ENCODE measurements around the gene LIN54. TPM values are rescaled to one million over a fixed set of nuclear protein-coding genes. Genes with fewer than 3 reads are reported as not detected.

The LIN54 gene
- total and polyA plus RNA-seq, 2 of the 13 experiments (the other 11 are each of a cell fraction or from before 2014, with no cell fraction given): 25.2 to 32.9 TPM

- H3K27ac ChIP-seq (ENCODE audit: extremely low read length, insufficient read depth, low read length): no peak overlapping the region
- H3K9ac ChIP-seq (ENCODE audit: insufficient read depth, low read depth, low read length): no peak overlapping the region
- no peak for DNase-seq (ENCODE audit: low spot score)
- peaks cover 9% of the 10 kb centered on the region for H3K79me2 ChIP-seq (ENCODE audit: insufficient read depth, low read length)
- no peaks in the 10 kb centered on the region for H3K9me3 ChIP-seq (ENCODE audit: low read length)
- ChIA-PET POLR2A (no interaction called here), CTCF (ENCODE audit: low intra/inter-chr PET ratio, low total read pairs) (no interaction called here)
- no peaks in the 10 kb centered on the region for H4K20me1 ChIP-seq (ENCODE audit: insufficient read depth, low read length)
- no peak for ATAC-seq
- H3K27me3 ChIP-seq (ENCODE audit: control insufficient read depth in 1 of 2, insufficient read depth in 2 of 2, low read length in 2 of 2): no peaks in the 10 kb centered on the region
- in situ Hi-C loops (cut with HindIII; ENCODE audit: extremely low pct_ligation_motif_present, low pct_unique_long_range_greater_than_20kb) (no loop called here), intact Hi-C loops (cut with micrococcal nuclease; ENCODE audit: unreplicated experiment) (no loop called here)
- no peak overlapping the region for H3K4me2 ChIP-seq (ENCODE audit: low read depth, low read length)
- no peak overlapping the region for H2AFZ ChIP-seq (ENCODE audit: low read length)
- H3K4me1 ChIP-seq (ENCODE audit: insufficient read depth, low read length): no peaks in the 10 kb centered on the region
- H3K4me3 ChIP-seq (replicated peaks in 1 of 3; ENCODE audit: insufficient read depth in 1 of 3, low read depth in 2 of 3, low read length in 3 of 3): no peak overlapping the region
- BruUV-seq (replicated peaks): TSS peak; percentile 33
- peaks cover 9 to 46% of the 10 kb centered on the region in 2 experiments; a peak in 4 of 5 replicates for H3K36me3 ChIP-seq (replicated peaks in 1 of 2; ENCODE audit: control insufficient read depth in 1 of 2, insufficient read depth in 2 of 2, low read length in 2 of 2)
- FAIRE-seq: no peak
- WGBS (ENCODE audit: low lambda C conversion rate): 96% methylated on average over 1 of the region's 1 CpG
- TF ChIP-seq HNF1A (IDR thresholded peaks at IDR 0.05; ENCODE audit: low read depth) (no peak), HNF1A (CRISPR knock-in tag; IDR thresholded peaks at IDR 0.05; ENCODE audit: borderline replicate concordance) (no peak), ZNF33A (CRISPR knock-in tag; IDR thresholded peaks at IDR 0.05; ENCODE audit: borderline replicate concordance) (no peak), NKX3-1 (CRISPR knock-in tag; IDR thresholded peaks at IDR 0.05) (no peak), EED (CRISPR knock-in tag; IDR thresholded peaks at IDR 0.05) (no peak), RBM39 (IDR thresholded peaks at IDR 0.05; ENCODE audit: low read depth, low read length, poor library complexity, severe bottlenecking) (no peak), FIP1L1 (IDR thresholded peaks at IDR 0.05; ENCODE audit: borderline replicate concordance, insufficient read depth, low read depth, low read length) (no peak), ZSCAN5A (CRISPR knock-in tag; IDR thresholded peaks at IDR 0.05; ENCODE audit: borderline replicate concordance) (no peak), GPN1 (CRISPR knock-in tag; IDR thresholded peaks at IDR 0.05; ENCODE audit: borderline replicate concordance) (no peak), MTA3 (CRISPR knock-in tag; IDR thresholded peaks at IDR 0.05) (no peak), LBX2 (CRISPR knock-in tag; IDR thresholded peaks at IDR 0.05; ENCODE audit: borderline replicate concordance) (no peak), GABPB1 (CRISPR knock-in tag; IDR thresholded peaks at IDR 0.05) (no peak), ZNF75D (CRISPR knock-in tag; IDR thresholded peaks at IDR 0.05; ENCODE audit: borderline replicate concordance) (no peak), GMEB1 (CRISPR knock-in tag; IDR thresholded peaks at IDR 0.05; ENCODE audit: borderline replicate concordance) (no peak), CCAR2 (optimal IDR thresholded peaks at IDR 0.05; ENCODE audit: low read depth, low read length) (no peak), ZNF678 (CRISPR knock-in tag; IDR thresholded peaks at IDR 0.05) (no peak)
Measured at GRCh38 chr4:82957045-82957444, 53.6 kb downstream of the LIN54 start.
